Nephron (organoid): Measurements from ENCODE around the gene ZNF169.
"Not testable (repeated sequence)": the region's sequence is repeated elsewhere in the genome, so short reads cannot be mapped to it uniquely, and the experiment has no call there.

Experiments
- H3K27ac Mint-ChIP-seq, 3 experiments: 2 replicates each; pipeline ENCODE4 v1.8.0; 2020; ENCODE audit warnings: mixed read lengths in 3 of 3, mild to moderate bottlenecking in 2 of 3, moderate library complexity in 1 of 3
- H3K27me3 Mint-ChIP-seq: 2 replicates; pipeline ENCODE4 v1.8.0; 2021; ENCODE audit warnings: low read depth, mild to moderate bottlenecking, moderate library complexity, mixed read lengths
- H3K36me3 Mint-ChIP-seq: 2 replicates; pipeline ENCODE4 v1.8.0; 2020; ENCODE audit warnings: low read depth, mixed read lengths
- H3K4me1 Mint-ChIP-seq: 2 replicates; pipeline ENCODE4 v1.8.0; 2020; ENCODE audit warnings: mixed read lengths
- H3K4me3 Mint-ChIP-seq, 3 experiments: 2 replicates each; pipeline ENCODE4 v1.8.0; 2020; ENCODE audit warnings: mild to moderate bottlenecking in 3 of 3, mixed read lengths in 3 of 3, moderate library complexity in 2 of 3
- H3K9me3 Mint-ChIP-seq: 2 replicates; pipeline ENCODE4 v1.8.0; 2020; ENCODE audit warnings: mixed read lengths
- TF ChIP-seq, protein P1 (sequence below), 3 experiments: fragments of 200-600 bp; sonication (generic); IDR thresholded peaks; one replicate each; pipeline ENCODE4 v1.5.0; 2021; ENCODE audit warnings: antibody characterized with exemption in 3 of 3; ENCODE audit not compliant: unreplicated experiment in 3 of 3

The ZNF169 gene

DNA sequence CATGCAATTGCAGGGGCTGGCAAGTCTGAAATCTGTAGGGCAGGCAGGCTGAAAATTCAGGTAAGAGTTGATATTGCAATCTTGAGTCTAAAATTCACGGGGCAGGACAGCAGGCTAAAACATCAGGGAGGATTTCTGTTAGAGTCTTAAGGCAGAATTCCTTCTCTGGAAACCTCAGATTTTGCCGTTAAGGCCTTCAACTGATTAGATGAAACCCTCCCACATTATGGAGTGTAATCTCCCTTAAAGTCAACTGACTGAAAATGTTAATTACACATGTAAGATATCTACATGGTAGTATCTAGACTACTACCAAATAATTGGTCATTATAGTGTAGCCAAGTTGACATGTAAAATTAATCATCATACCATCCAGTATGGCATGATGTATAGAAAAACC, 3.1 kb upstream of the ZNF169 start:
- Mint-ChIP-seq H3K27ac (no peak overlapping the region), H3K4me1 (peaks cover 6% of the 10 kb centered on the region), H3K27me3 (peaks cover 7% of the 10 kb centered on the region), H3K36me3 (peaks cover 4% of the 10 kb centered on the region), H3K9me3 (no peaks in the 10 kb centered on the region), H3K4me3 (no peak overlapping the region)
- TF ChIP-seq, protein P1, sequence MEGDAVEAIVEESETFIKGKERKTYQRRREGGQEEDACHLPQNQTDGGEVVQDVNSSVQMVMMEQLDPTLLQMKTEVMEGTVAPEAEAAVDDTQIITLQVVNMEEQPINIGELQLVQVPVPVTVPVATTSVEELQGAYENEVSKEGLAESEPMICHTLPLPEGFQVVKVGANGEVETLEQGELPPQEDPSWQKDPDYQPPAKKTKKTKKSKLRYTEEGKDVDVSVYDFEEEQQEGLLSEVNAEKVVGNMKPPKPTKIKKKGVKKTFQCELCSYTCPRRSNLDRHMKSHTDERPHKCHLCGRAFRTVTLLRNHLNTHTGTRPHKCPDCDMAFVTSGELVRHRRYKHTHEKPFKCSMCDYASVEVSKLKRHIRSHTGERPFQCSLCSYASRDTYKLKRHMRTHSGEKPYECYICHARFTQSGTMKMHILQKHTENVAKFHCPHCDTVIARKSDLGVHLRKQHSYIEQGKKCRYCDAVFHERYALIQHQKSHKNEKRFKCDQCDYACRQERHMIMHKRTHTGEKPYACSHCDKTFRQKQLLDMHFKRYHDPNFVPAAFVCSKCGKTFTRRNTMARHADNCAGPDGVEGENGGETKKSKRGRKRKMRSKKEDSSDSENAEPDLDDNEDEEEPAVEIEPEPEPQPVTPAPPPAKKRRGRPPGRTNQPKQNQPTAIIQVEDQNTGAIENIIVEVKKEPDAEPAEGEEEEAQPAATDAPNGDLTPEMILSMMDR (IDR thresholded peaks at IDR 0.05; ENCODE audit: unreplicated experiment in 3 of 3), result no peak

DNA sequence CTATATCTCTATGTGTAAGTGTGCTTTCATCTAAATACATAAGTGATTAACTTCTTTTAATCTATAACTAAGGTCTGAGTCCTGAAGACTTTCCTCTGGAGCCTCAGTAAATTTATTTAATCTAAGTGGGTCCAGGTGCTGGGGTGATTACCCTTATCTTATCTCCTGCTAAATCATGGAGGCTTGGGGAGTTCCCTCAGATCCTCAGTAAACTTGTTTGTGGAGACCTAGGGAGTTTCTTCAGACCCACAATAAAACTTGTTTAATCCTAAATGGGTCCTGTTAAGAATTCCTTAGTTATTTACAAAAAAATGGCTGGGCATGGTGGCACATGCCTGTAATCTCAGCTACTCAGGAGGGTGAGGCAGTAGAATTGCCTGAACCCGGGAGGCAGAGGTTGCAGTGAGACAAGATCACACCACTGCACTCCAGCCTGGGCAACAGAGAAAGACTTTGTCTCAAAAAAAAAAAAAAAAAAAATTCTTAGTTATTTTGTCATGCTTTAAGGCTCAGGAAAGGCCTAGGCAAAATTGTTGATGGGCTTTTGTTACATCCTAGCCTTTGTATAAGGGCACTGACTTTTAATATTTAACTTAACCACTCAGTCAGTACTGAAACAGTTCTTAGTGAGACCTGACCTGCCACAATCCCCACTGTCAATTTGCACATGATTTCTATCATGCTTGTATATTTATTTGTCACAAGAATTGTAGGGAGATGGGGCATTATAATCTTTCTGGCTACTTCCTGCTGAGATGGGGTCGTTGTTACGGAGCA, 6.7 kb downstream of the ZNF169 start:
- H3K4me1 Mint-ChIP-seq, H3K27me3 Mint-ChIP-seq, H3K4me3 Mint-ChIP-seq: not testable (repeated sequence)
- Mint-ChIP-seq H3K27ac (peak overlapping the region in 2 of 3 experiments; percentile 29 to 58), H3K9me3 (peaks cover 22% of the 10 kb centered on the region), H3K36me3 (peaks cover 33% of the 10 kb centered on the region)

DNA sequence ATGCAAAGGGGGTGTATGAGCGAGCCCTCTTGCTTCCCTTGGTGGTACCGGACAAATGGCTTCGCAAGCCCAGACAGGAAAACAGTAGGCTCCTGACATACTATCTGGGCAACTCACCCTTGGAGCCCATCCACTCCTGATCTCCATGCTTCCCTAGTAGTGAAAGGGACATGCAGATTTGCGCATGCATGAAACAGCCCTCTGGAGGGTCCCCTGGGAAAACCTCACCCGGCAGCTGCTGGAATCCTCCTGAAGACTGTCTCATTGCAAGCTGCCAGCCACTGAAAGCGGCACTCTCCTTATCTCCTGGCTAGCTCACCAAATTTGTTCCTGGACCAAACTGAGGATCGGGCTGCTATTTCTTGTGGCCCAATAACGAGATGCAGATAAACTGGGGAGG, 10.2 kb downstream of the ZNF169 start:
- Mint-ChIP-seq H3K4me3 (no peak overlapping the region), H3K27ac (peak overlapping the region in 1 of 3 experiments; percentile 72), H3K9me3 (peaks cover 29% of the 10 kb centered on the region), H3K4me1 (no peaks in the 10 kb centered on the region), H3K36me3 (peaks cover 45% of the 10 kb centered on the region), H3K27me3 (no peaks in the 10 kb centered on the region)
- TF ChIP-seq, protein P1 (IDR thresholded peaks at IDR 0.05; ENCODE audit: unreplicated experiment in 3 of 3), result no peak

DNA sequence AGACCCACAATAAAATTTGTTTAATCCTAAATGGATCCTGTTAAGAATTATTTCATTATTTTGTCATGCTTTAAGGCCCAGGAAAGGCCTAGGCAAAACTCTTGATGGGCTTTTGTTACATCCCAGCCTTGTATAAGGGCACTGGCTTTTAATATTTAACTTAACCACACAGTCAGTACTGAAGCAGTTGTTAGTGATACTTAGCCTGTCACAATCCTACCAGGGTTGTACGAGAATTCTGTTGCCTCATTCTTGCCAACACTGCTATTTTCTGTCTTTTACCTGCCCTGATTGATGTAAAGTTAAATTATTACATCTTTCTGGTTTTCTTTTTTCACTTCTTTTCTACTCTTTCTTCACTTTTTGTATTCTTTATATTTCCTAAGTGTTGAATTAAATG, 10.9 kb downstream of the ZNF169 start:
- Mint-ChIP-seq H3K9me3 (peaks cover 32% of the 10 kb centered on the region), H3K27ac (no peak overlapping the region), H3K4me1 (no peaks in the 10 kb centered on the region), H3K27me3 (no peaks in the 10 kb centered on the region), H3K4me3 (no peak overlapping the region), H3K36me3 (peaks cover 41% of the 10 kb centered on the region)
- TF ChIP-seq, protein P1 (IDR thresholded peaks at IDR 0.05; ENCODE audit: unreplicated experiment in 3 of 3), result no peak

DNA sequence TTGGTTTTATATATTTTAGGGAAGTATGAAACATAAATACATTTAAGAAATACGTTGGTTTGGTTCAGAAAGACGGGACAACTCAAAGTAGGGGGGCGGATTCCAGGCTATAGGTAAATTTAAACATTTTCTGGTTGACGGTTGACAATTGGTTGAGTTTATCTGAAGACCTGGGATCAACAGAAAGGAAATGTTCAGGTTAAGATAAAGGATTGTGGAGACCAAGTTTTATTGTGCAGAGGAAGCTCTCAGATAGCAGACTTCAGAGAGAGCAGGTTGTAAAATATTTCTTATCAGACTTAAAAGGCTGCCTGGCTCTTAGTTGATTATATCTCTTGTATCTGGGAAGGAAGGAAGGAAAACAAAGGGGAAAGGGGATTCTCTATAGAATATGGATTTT, 17.9 kb downstream of the ZNF169 start:
- H3K4me1 Mint-ChIP-seq, H3K27ac Mint-ChIP-seq, H3K4me3 Mint-ChIP-seq, H3K27me3 Mint-ChIP-seq: not testable (repeated sequence)
- peaks cover 22% of the 10 kb centered on the region for H3K9me3 Mint-ChIP-seq
- H3K36me3 Mint-ChIP-seq, result peaks cover 69% of the 10 kb centered on the region

DNA sequence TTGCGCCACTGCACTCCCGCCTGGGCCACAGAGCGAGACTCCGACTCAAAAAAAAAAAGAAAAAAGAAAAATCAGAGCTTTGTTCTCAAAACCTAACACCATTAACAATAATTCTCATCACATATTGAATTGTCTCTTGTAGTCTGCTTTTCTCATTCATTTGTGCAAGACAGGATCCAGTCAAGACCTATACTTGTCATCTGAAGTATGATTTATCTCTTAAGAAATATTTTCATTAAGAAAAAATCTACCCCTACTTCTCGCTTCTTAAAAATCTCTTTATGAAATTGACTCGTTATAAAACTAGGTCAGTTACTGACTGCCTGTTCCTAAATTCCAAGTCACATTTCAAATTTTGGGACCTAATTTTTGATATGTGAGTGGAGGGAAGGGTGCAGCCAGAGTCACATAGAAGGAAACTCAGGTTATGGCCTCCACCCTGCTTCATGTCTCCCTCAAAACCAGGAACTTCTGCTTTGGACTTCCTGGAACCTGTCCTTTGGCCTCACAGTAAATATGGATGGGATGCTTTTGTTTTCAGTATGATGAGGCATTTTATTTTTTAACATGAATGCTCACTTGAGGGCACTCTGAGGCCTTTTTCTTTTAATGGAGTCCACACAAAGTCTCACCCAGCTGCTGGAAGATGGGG, 18.9 kb downstream of the ZNF169 start:
- peaks cover 74% of the 10 kb centered on the region for H3K36me3 Mint-ChIP-seq
- H3K27me3 Mint-ChIP-seq, result no peaks in the 10 kb centered on the region
- H3K27ac Mint-ChIP-seq, result no peak overlapping the region
- peaks cover 23% of the 10 kb centered on the region for H3K9me3 Mint-ChIP-seq
- TF ChIP-seq, protein P1 (IDR thresholded peaks at IDR 0.05; ENCODE audit: unreplicated experiment in 3 of 3), result no peak
- no peaks in the 10 kb centered on the region for H3K4me1 Mint-ChIP-seq
- H3K4me3 Mint-ChIP-seq, result no peak overlapping the region
